OCI-M2 (cell line): ENCODE measurements around the gene DOCK10.

Experiments used
- DNase-seq: peaks from one replicate; lab custom pipeline; 2025; ENCODE audit not compliant: unreplicated experiment; lab: John Stamatoyannopoulos, UW

DOCK10 gene

DNA sequence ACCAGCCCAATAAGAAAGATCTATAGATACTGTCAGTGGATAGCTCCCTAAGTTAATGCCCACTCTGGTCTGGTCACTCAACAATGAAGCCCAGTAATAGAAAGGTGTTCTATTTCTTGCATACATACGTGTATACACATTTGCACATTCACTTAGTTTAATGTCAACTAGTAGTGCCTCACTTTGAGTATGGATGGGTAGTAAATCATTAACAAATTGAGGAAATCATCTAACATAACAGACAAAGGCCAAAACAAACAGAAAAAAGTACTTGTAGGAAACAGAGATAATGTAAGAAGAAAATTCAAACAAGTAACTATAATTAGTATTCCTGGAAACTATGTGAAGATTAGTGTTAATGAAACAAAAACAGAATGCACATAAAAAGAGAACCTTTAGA, 312.8 kb downstream of the DOCK10 start:
- no peak for DNase-seq

DNA sequence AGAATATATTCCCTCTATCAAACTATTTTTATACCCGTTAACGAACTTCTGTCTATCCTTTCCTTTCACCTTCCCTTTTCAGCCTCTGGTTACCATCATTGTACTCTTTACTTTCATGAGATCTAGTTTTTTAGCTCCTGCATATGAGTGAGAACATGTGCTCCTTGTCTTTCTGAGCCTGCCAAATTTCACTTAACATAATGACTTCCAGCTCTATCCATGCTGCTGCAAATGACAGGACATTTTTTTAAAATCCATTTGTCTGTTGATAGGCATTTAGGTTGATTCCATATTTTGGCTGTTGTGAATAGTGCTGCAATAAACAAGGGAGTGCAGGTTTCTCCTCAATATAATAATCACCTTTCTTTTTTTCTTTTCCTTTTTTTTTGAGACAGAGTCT, 317.9 kb downstream of the DOCK10 start:
- no peak for DNase-seq

DNA sequence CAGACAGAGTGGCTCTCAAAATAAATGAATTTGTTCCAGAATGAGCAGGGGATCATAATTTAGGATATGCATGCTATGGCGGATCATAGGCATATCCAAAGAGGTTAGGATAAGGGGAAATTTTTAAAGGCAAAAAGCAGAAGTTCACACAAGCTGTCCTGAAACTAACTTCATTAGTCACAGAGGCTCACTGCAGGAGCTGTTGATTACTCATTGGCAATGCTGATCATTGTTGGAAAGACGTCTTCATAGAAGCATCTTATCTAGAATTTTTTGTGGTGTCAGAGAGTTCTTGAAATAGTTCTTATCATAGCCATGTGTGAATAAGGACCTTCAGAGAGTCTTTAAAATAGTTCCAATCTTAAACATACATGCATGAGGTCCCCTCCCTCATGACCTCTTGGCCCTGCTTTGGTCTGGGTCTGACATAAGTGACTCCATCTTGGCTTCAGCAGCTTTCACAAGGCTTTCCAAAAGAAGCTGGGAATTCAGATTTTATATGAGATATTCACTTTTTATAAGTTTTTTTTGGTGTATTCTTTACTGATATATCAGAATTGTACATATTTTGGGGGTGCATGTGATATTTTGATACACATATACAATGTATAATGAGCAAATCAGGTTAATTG, 318.6 kb downstream of the DOCK10 start:
- DNase-seq: no peak

DNA sequence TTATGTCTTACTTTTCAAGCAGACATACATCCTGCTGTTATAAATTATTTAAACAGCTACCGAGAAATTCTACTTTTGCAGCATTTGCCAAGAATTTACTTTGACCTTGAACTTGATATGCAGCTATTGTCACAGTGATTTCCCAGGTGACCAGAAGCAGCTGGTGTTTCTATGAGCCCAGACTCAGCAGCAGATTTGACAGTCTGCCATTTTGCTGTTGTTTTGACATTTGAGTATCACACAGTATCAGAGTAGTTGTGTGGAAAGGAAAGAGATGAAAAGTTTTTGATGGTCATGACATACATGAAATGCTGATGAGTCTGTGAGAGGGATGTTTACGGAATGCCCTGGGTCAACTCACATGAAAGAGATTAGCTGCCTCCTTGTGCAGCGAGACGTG, 319.5 kb downstream of the DOCK10 start:
- no peak for DNase-seq

DNA sequence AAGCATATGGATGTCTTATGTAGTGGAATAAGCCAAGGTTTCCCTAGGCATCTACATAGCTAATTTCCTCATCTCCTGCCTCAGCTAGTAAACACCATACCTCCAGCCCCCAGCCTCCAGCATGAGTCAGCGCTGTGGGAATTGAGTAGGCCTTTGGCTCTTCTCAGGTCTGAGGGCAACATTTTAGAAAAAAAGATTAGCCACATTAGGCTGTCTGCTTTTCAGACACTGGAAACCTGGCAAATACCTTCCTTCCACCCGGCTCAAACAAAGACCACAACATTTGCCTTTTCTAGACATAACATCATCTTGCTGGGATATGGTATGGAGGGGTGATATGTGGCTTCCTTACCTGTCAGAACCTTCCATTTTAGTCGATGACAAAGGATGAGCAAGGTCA, 320.0 kb downstream of the DOCK10 start:
- no peak for DNase-seq

DNA sequence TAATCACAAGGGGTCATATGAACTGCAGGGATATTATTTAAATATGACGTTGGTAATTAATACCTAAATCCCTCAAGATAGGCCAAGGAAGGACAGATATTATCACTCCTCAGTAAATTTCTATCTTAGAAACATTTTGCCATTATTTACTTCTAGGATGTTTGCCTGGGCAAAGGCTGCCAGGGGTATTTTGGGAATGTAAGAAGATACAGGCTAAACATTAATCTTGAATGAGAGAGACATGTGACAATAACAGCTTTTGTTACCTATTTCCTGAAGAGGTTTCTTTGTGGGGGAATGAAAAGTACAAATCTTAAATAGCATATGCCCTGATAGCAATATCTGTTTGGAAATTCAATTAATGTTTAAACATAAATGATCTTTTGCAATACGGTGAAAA, 325.3 kb downstream of the DOCK10 start:
- DNase-seq: no peak

DNA sequence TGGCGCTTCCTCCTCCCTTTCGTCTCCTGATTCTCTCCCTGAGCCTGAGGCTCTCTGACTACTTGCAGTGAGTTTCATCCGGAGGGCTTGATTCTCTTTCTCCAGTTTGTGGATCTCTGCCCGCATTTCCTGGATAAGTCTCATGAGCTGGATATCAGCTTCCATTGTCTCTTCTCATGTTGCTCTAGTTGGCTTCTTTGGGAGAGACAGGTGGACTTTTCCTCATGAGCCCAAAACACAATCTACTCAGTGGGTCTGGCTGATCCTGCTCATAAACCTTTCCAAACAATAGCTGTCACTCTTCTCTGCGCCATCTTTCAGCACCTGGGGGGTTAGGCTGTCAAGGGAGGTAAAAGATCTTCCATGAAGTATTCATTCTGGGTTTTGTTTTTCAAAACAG, 326.1 kb downstream of the DOCK10 start, which contains the start of gene CCDC195:
Gene CCDC195 (minus strand): TSS at position 165 of the 400 bp plus-strand sequence. CDS start 0 bp downstream, at position 165.
- DNase-seq: no peak
